ENCODE results near the gene TJP2. TPM values are rescaled to one million over a fixed set of nuclear protein-coding genes. Genes with fewer than 3 reads are reported as not detected.

Gene TJP2
- total RNA-seq, result 105 TPM
- long read RNA-seq, partial matches to known transcripts, result 29 of 38 reads
- long read RNA-seq, other reads (novel, unspliced or antisense), result 9 of 38 reads

DNA sequence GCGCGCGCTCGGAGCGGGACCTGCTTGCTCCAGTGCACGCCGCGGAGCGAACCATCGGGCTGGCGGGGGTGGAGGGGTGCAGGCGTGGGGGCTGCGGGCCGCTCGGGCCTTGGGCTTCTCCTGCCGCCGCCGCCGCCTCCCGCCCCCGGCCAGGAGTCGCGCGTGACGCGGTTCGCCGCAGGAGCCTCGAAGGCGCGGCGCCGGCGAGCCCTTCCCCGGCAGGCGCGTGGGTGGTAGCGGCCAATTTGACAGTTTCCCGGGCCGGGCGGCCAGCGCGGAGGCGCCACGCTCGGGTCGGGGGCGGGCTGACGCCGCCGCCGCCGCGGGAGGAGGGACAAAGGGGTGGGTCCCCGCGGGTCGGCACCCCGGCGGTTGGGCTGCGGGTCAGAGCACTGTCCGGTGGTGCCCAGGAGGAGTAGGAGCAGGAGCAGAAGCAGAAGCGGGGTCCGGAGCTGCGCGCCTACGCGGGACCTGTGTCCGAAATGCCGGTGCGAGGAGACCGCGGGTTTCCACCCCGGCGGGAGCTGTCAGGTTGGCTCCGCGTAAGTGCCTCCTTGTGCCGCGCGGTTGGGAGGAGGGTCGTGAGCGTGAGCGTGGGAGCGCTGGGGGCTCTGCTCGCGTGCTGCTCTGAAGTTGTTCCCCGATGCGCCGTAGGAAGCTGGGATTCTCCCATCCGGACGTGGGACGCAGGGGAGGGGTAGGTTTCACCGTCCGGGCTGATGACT, at the start of gene TJP2:
TJP2 (plus strand) TSS at position 387 of the 725 bp plus-strand sequence; CDS start at position 483, 96 bp downstream.
- peak; percentile 91 for DNase-seq (ENCODE audit: low spot score)

DNA sequence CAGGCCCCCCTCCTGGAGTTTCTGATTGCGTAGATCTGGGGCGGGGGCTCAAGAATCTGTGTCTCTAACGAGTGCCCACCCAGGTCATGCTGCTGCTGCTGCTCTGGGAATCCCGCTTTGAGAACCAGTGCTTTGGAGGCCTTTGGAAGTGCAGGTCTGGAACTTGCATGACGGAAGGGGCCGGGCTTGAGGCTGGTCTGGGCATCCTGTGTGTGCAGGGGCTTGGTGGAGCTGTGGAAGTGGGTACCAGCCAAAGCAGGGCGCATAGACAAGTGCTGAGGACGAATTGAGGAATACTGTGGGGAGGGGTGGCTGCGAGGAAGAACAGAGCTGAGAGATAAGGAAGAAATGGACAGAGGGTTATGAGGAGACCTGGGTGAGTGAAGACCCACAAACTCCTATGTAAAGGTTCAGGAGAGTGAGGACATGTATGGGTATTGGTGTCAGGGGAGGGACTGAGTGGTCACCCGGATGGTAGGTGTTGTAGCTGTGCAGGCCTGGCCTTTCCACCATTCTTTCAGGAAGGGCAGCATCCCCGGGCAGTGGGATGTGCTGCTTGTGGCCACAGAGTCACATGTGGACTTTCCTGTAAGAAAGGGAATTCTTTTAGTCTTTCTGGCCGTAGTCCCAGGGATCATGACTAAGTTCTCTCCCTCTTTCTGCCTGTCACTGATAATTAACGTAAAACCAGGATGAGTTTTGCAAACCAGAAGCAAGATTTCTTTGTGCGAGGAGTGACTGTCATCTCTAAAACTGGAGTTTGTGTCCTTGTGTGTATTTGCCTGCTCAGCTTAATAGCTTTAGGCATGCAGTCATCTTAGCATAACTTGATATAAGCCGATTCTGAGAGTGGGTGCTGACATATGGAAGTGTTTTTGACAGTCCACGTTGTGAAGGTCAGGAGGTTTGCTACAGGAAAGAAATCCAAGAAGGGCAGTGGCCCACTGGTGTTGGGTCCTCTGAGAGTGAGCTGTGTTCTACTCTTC, 43.3 kb upstream of the TJP2 start:
- peak; percentile 80 for DNase-seq (ENCODE audit: low spot score)

DNA sequence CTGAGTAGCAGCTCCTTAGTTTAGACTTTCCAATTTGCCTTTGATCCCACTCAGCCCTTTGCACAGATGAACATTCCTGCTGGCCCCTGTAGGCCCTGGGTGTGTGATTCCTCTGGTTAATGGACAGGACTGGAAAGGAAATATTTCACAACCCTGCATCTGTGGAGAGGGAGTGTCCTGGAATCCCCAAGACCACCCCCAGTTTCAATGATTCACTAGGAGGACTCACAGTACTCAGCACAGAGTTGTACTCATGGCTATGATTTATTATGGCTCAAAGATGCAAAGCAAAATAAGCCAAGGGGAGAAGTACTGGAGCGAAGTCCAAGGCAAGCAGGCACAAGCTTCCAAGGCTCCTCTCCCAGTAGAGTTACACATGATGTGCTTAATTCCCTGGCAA, 42.4 kb upstream of the TJP2 start:
- DNase-seq (ENCODE audit: low spot score), result no peak

DNA sequence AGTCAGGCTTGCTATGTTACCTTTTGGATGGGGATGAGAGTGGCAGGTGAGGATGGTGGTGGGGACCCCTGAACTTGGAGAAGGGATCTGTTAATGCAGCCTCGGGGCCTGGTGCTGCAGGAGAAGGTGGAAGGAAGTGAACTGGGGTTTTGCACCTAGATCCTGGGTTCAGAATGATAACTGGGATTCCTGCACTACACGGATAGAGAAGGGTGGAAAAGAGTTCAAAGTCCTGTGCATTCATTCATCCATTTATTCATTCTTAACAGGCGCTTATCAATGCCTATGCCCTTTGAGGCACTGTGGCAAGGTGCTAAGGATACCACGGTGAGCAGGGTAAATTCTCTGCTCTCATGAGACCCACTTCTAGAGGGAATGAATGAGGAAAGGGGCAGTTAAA, 41.7 kb upstream of the TJP2 start:
- peak; percentile 55 for DNase-seq (ENCODE audit: low spot score)

DNA sequence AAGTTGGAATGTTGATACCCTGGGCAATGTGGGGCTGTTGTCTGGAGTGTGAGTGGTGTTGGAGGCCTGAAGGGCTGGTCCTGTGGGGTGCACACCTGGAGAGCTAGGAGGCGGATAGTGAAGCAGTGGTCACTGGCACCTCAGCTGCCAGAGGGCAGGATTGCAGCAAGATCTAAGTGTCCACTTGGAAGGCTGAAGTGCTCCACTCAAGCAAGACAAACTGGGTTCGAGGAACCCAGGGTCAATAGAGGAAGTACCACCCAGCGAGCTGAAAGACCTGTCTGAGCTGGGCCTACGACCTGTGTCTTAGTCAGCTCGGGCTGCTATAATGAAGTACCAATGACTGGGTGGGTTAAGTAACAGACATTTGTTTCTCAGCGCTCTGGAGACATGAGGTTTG, 39.7 kb upstream of the TJP2 start:
- DNase-seq (ENCODE audit: low spot score), result peak; percentile 39

DNA sequence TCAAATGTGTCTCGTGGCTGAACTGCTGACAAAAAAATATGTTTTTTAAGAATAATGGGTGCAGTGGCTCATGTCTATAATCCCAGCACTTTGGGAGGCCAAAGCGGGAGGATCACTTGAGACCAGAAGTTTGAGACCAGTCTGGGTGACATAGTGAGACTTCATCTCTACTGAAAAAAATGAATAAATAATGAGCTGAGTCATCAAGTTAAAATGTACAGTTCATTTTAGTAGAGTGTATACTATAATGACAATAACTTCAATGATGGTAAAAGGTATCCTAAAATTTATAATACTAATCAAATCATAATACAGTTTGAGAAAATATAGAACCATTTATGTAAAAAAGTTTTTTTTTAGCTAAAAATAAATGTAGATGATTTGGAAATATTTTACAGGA, 37.9 kb upstream of the TJP2 start:
- DNase-seq (ENCODE audit: low spot score), result no peak

DNA sequence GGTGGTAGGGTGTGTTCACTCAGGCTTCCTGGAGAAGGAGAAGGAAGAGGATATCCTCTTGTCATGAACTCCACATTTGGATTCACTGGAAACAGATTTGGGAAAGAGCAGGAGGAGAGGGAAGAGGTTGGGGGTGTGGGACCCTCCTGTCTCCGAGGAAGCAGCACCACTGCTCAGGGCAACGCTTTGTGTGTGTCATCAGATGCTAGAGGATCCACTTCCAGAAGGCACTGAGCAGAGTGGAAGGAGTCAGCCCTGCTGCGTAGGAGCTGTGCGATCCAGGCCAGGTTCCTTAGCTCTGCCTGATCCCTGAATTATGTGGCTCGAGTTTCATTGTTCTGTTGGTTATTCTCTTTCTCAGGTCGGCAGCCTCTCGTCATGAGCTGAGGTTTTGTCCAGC, 37.3 kb upstream of the TJP2 start:
- peak; percentile 83 for DNase-seq (ENCODE audit: low spot score)

DNA sequence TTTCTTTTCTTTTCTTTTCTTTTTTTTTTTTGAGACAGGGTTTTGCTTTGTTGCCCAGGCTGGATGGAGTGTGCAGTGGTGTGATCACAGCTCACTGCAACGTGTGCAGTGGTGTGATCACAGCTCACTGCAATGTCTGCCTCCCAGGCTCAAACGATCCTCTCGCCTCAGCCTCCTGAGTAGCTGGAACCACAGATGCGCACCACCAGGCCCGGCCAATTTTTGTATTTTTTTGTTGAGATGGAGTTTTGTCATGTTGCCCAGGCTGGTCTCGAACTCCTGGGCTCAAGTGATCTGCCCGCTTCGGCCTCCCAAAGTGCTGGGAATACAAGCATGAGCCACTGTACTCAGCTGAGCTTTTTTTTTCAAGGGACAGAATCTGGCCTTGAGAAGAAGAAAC, 36.8 kb upstream of the TJP2 start:
- DNase-seq (ENCODE audit: low spot score), result peak; percentile 62

DNA sequence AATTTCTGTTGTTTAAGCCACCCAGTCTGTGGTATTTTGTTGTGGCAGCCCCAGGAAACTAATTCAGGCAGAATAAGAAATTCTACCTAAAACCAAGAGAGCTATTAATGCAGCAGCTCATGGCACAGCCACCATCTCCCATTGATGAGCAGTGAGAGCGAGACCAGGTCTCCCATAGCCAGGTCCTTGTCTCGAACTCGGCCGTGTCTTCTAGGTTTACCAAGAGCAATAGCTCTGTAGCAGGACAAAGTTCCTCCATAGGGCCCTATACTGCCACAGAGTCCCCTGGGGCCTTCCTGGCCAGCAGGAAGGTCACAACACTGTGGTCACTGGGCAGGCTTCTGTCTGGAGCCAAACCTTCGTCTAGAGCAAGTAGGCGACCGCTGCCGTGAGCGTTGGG, 34.5 kb upstream of the TJP2 start:
- DNase-seq (ENCODE audit: low spot score), result peak; percentile 71

DNA sequence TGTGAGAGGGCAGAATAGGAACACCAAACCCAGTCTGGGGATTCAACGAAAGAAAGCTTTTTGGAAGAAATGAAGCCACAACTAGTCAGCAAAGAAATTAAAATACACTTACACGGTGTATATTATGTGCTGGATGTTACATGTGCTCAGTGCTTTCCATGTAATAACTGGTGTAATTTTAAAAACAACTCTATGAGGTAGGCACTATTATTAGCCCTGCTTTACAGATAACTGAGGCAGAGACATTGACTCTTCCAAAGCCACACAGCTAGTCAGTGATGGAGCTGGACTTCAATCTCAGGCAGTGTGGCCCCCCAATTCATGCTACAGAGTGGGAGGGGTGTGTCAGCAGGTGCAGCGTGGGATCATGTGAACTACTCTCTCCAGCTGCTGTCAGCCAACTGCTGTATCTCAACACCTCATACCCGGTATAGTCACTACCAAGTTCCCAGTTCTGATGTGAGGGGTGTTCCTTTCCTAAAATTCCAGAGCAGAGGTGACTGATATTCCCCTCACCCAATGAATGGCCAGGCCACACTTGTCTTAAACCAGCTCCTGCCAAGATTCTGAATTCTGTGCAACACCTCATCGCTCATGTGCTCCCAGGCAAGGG, 33.8 kb upstream of the TJP2 start:
- peak; percentile 74 for DNase-seq (ENCODE audit: low spot score)

DNA sequence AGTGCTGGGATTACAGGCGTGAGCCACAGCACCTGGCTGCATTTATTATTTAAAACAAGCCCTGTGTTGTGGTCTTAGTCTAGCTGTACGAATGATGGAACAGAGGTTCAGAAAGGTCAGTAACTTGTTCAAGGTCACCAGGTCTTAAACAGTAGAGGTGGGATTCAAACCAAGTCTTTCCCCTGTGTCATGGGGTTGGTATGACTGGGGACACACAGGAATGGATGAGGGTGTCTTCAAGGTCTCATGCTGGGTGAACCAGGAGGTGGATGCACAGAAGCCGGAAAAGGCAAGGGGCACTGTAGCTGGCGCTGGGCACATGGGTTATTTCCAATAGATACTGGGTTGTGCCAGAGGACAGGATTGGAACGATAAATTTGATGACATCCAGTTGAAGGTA, 32.2 kb upstream of the TJP2 start:
- peak; percentile 55 for DNase-seq (ENCODE audit: low spot score)

DNA sequence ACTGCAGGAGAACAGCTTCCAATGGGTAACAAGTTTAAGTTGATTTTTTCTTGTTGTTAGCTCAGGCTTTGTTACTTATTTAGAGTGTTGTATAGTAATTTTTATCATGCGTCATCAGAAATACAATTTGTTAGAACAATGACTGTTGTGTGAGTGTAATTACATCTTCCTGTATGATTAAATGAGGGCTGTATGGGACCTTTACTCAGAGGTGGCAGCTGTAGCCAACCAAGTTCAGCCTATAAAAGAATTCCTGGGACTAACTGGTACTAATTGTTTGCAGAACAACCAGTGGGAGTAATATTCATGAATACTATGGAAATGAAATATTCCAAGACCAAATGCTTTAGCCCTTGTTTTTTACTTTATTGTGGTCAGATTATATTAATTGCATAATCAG, 30.8 kb upstream of the TJP2 start:
- DNase-seq (ENCODE audit: low spot score), result no peak

DNA sequence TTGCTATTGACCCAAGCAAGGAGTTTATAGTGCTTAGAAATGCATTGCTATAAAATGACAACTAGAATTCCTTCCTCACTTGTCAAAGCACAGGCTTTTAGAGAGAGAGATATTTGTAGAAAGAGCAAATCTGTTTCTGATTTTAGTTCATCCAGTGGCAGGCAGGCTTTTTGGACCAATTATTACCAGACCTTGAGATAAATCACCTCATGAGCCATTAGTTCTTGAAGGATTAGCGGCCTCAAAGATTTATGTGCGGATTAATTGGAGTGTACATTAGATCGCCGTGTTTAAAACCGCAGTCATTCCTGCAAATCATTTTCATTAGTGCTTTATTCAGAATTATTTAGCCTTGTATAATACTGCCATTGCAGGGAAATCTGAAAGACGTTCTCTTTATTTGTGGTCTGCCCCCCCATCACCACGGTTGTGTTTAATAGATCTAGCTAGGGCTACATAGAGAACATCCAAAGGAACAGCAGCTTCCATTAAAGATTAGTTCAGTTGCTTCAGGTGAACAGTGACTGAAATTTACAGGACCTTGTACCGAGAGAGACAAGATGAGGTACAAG, 28.8 kb upstream of the TJP2 start:
- DNase-seq (ENCODE audit: low spot score), result no peak

DNA sequence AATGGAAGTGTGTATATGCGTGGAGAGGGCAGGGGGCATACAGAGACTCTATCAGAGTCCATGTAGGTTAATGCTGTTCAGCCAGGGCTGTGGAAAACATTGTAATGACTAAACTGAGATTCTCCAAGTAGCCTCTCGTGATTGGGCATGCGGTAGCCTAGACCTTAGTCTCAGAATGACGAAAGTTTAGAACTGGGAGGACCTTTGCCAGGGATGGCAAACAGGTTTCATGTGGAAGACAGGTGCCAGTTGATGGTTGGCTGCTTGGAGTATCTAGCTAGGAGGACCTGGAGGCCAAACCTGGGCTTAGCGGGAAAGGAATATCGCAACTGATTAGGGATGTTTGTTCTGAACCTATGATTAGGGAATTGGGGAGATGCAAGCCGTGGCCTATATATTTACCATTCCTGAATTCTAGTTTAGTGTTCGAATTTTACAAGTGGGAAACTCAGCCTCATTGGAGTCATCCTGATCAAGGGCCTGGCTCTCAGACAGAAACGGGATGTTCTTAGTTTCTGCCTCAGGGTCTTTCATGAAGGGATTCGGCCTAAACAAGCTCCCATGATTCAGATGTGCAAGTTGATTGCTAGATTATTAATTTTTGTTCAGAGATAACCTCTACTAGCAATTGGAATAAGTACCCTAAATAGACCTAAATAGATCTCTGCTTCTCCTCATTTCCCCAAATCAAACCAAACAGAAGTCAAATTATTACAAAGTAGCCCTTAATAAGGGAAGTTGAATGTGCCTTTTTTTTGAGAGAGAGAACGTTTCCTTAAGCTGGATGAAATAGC, 26.8 kb upstream of the TJP2 start:
- no peak for DNase-seq (ENCODE audit: low spot score)

DNA sequence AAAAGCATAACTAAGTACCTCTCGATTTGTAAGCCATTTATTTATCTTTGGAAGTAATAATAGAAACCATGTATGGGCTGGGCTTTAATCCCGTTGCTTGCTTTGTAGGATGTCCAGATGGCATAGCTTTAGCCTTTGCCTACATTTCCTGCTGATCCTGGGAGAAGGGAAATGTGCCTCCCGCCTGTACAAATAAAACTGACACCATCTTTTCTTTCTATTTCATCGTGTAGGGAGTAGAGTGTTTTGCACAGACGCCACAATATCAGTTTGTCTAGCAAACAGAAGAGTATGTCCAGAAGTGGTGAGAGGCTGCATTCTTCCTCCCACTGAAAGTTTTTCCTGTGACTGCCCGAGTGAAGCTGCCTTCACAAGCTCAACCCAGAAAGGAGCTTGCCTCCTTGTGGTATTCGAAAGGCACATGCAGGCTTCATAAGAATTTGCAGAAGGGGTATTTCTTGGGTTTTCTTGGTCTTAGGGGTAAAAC, 24.7 kb upstream of the TJP2 start:
- DNase-seq (ENCODE audit: low spot score), result no peak

DNA sequence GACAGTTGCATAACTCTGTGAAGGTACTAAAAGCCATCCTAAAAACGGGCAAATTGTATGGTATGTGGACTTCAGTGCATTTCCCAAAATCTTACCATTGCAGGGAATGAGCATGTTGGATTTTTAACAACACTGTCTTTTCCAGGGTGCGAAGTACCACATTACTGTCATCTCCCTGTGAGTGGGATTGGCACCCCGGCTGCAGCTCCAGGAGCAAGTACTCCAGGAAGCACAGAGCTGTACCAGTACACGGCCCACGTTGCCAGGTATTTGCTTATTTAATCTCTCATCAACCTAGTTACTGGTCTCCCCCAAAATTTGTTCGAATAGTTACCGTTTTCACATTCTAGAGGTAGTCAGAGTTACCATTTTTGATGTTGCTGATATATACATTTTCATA, 22.6 kb upstream of the TJP2 start:
- DNase-seq (ENCODE audit: low spot score), result no peak

DNA sequence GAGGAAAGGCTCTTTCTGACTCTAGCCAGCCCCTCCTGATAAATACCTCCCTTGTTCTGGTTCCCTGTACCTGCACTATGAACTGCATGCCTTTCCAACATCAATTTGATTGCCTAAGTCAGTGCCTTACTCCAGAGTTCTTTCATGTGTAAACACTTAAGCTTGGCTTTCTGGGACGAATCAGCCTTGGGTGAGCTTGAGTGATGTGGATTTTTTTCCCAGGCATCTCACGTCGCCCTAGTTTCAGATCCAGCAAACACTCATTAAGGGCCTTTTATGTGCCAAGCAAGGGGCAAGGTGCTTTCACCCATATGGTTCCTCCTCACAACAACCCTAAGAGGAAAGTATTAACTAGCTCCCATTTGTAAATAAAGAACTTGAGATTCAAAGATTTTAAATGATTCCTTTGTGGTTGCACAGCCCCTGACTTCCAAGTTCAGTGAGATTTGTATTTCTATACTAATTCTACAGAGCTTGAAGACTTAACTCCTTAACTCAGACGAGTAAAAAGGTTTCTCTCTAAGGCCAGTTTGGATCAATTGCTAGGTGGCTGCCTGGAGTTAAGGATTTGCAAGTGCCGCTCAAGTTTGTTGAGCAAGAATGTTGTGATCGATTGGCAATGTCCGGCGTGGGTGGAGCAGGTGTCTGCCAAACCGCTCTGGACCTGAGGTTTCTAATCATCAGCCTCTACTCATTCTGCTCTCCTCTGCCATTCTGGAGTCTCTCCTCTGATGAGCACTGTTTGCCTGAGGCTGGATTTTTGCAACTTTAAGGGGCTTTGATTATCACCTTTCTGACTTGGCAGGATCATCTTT, 20.2 kb upstream of the TJP2 start:
- no peak for DNase-seq (ENCODE audit: low spot score)

DNA sequence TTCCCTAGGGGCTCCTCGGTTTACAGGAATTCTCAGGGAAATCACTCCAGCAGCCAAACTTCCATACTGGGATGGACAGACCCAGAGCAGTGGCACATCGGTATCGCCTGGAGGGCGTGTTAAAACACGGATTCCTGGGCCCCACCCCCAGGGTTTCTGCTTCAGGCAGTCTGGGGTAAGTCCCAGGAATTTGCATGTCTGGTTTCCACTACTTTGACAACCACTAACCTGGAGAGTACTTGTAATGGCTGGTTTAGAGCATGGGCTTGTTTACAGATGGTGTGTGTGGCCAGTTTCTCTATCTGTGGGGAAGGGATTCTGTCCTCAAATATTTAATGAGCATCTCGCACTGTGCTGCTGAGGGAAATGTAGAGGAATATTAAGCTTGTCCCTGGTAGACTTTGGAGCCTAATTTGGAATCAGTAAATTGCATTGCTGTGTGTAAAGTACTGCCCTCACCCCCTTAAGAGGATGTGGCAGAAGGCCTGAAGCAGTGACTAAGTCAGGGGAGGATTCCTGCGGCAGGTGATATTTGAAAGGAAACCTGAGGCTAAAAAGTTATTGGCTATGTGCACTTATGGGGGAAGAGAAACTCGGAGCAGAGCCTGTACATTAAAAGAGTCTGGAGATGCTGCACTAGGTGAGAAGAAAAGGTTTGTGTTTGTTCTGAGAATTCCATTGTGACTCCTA, 18.6 kb upstream of the TJP2 start:
- no peak for DNase-seq (ENCODE audit: low spot score)
